GM21526 (cell line): ENCODE measurements around the gene SPG7.

Experiments
- ATAC-seq: cut with Tn5 transposase; IDR thresholded peaks from one replicate; pipeline ENCODE4 v1.9.1; 2021; ENCODE audit warnings: moderate library complexity; ENCODE audit not compliant: unreplicated experiment, low FRiP score

Gene SPG7

DNA sequence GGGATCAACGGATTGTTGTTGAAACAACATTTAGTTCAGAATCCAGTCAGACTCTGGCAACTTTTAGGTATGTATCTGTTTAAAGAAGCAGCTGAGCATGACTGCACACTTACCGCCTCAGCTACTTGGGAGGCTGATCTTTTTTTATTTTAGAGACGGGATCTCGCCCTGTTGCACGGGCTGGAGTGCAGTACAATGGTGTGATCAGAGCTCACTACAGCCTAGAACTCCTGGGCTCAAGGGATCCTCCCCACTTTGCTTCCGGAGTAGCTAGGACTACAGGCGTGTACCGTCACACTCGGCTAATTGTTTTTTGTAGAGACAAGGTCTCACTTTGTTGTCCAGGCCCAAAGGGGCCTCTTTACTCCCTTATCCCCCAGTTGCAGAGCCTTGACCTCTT lies 2.3 kb downstream of the SPG7 start:
- ATAC-seq: no peak

DNA sequence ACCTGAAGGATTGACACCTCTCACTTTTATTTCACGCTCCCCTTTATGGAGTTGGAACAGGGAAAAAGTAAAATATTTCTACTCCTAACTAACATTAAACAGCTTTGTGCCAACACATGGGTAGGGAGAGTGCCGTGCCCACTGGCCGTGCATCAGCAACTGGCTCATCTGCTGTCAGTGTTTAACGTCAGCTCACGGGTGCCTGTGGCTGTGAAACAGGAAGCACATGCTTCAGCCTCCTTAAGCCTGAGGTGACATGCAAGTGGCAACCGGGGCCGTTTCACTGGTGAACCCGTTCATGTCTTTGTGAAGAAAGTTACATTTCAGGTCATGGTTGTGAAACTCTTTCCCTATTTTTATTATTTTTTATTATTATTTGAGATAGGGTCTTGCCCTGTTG lies 3.2 kb downstream of the SPG7 start:
- ATAC-seq: no peak

DNA sequence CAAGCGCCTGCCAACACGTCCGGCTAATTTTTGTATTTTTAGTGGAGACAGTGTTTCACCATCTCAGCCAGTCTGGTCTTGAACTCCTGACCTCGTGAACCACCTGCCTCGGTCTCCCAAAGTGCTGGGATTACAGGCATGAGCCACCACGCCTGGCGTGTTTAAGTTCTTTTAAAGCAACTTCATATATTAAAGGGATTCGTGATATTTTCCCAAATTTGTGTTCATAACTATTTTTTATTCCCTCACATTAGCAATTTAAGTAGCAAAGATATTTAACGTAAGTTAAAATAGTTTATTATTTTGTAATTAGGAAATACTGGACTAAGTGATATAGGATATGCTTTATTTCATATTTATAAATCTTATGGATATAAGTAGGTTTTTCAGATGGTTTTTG lies 4.2 kb downstream of the SPG7 start:
- ATAC-seq: no peak

DNA sequence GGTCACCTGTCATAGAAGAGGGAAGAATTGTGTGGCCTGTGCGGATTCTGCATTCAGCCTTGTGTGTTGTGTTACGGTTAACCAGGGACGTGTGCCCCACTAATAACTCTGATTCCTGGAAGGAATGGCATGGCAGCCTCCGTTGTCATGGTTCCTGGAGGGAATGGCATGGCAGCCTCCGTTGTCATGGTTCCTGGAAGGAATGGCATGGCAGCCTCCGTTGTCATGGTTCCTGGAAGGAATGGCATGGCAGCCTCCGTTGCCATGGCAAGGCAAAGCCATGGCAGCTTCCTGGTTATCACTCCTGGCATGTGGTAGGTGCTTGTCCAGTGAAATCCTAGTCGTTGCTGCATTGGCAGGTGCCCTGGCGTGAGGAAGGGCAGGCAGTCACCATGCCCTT lies 8.9 kb downstream of the SPG7 start:
- no peak for ATAC-seq

DNA sequence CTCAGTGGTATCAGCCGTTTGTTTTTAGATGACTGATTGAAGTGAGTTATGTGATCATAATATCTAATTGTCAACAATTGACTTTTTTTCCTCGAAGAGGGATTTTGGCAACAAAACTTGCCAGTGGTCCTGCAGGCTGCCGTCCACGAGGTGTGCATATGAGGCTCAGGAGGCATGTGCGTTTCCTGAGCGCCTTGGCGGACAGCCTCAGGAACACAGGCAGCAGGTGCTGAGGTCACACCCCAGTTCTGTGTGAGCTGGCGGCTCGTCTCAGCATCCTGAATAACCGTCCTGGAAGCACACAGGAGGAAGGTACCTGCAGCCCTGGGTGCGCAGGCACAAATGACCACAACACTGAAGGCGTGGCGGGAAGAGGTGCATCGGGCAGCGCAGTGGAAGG lies 11.7 kb downstream of the SPG7 start:
- ATAC-seq: no peak

DNA sequence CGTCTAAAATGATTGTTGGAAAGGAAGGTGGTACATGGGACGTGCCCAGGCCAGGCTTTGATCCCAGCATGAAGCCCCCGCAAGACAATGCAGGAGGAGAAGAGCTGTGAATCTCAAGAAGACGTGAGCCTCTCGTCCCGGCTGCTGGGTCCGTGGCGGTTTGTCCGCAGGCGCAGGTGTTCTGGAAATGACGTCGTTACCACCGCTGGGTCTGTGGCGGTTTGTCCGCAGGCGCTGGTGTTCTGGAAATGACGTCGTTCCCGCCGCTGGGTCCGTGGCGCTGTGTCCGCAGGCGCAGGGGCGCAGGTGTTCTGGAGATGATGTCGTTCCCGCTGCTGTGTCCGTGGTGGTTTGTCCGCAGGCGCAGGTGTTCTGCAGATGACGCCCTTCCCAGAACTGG lies 14.1 kb downstream of the SPG7 start:
- ATAC-seq: no peak

DNA sequence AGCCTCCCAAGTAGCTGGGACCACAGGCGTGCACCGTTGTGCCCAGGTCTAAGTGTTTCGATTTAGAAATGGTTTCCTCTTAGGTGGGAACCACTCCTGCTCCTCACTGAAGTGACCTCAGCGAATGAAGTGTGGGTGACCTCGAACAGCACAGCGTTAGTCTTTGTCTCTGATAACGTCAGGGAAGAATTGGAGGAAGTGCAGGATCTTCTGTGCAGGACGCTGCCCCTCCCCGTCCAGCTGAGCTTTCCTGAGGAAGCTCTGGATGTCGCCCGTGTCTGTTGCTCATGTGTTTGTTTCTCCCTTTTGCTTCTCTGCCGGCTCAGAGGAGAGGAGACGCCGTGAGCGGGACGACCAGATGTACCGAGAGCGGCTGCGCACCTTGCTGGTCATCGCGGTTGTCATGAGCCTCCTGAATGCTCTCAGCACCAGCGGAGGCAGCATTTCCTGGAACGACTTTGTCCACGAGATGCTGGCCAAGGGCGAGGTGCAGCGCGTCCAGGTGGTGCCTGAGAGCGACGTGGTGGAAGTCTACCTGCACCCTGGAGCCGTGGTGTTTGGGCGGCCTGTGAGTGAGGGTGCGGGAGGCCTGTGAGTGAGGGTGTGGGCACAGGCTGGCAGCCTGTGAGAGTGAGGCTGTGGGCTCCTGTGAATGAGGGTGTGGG lies 15.6 kb downstream of the SPG7 start:
- no peak for ATAC-seq

DNA sequence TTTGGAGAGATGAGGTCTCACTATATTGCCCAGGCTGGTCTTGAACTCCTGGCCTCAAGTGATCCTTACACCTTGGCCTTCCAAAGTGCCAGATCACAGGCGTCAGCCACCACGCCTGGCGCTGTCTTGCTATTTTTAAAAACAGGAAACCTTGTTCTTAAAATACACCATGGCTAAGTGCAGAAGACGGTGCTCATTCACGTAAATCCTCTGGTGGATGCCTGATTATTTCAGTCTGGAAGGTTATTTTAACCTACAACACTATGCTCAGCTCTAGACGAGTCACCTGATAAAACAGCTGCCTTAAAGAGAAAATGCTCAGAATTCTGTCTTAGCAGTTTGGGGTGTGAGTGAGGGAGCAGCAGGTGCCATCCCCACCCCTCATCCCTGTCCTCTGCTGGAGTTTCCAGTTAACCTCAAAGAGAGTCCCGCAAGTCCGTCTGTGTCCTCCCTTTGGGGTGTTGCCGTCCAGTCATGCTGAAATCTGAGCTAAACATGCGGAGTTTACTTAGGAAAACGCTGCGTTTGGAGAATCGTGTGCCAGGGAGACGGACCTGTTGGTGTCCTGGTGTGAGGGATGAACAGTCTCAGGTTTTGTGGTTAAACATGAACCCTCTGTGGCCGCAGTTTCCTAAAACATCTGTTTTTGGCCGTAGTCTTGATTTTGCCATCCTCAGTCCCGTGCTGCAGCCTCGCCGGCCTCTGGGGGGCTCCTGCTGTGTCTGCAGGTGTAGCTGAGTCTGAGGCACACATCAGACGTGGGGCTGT lies 17.1 kb downstream of the SPG7 start:
- ATAC-seq: no peak

DNA sequence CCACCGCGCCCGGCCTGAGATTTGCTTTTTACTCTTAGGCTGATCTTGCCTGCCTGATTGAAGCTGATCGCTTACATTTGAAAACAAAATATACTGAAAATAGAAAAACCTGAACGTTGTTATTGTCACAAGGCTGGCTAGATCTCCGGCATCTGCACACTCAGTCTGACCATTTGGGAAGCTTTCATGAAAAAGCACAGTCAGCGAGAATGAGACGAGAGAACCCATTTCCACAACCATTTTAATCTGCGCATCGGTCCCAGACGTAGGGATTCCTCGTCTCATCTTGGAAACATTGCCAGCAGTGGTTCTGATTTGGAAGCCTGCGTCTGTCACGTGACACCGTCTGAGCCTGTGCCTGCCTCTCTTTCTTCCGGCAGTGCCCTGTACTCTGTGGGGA lies 20.9 kb downstream of the SPG7 start:
- no peak for ATAC-seq

DNA sequence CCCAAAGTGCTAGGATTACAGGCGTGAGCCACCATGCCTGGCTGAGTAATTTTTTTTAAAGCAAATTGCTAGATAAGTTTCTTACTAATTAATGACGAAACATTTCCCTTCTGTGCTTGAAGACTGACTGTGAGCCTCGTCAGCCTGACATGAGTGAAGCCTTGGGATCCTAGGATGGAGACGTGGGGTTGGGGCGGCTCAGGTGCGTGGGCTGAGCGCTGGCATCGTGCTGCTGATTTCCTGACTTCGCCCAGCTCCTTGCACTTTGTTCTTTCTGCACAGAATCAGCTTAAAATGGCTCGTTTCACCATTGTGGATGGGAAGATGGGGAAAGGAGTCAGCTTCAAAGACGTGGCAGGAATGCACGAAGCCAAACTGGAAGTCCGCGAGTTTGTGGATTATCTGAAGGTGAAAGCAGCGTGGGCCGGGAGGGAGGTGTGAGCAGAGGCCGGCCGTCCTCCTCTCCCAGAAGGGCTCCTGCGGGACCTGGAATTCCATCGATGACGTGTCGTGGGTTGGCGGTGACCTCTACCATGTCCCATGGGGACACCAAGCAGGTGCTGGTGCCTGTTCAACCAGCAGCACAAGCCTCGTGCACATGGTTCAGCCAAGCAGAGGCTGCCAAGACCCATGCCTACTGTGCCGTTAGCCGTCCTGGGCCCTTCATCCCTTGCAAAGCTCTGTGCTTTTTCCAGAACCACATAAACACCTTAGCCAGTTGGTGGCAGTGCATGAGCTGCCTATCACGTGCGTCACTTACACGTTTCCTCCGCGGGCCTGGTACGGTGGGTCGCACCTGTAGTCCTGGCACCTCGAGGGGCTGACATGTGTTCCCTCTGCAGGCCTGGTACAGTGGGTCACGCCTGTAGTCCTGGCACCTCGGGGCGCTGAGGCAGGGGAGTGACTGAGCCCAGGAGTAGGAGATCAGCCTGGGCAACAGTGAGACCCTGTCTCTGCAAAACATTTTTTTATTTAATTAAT lies 22.5 kb downstream of the SPG7 start:
- no peak for ATAC-seq

DNA sequence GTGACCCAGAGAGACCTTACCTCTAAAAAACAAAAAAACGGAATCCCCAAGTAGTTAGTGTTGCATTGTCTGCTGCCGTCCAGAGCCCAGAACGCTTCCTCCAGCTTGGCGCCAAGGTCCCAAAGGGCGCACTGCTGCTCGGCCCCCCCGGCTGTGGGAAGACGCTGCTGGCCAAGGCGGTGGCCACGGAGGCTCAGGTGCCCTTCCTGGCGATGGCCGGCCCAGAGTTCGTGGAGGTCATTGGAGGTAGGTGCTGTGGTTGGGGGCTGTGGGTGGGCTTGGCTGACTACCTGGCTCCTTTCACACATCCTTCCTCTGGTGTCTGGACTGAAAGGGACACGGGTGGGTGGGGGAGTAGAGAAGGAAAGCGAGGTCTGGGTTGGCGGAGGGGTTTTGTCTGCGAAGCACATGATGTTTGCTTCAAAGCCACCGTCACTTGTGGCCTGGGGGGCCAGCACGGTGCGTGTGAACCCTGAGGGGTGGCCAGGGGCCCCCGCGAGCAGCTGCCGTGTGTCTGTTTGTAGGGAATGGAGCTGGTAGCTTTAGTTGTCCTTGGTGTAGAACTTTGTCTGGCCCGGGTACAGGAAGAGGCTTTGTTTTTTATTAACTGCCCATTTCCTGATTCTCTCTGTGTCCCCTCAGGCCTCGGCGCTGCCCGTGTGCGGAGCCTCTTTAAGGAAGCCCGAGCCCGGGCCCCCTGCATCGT lies 23.8 kb downstream of the SPG7 start:
- no peak for ATAC-seq

DNA sequence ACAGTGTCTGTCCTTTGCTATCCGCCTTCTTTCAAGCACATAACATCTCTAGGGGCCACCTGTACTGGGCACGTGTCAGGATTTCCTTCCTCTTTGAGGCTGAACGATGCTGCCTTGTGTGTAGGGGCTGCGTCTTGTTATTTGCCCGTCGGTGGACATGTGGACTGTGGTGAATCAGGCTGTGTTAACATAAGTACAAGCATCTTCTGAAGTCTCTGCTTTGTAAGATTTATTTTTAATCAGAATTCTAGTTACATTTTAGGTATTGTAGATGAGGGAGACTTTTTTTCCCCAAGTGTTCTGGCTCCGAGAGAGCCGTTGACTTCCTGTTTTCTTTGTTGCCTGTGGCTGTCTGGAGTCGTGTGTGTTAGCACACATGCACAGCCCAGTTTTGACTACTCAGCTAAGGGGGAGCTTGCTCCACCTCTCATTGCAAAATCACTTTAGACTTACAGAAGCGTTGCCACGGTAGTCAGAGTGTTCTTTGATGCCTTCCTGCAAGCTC lies 26.1 kb downstream of the SPG7 start:
- no peak for ATAC-seq

DNA sequence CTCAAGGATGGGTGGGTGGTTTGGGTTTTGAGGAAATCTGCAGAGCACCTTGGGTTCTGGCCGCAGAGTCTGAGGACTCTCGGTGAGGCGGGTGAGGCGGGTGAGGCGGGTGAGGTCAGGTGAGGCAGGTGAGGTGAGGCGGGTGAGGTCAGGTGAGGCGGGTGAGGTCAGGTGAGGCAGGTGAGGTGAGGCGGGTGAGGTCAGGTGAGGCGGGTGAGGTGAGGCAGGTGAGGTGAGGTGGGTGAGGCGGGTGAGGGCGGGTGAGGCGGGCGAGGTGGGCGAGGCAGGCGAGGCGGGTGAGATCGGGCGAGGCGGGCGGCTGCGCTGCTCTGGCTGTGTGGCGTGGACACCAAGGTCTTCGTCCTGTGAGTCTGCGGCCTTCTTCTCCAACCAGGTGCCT lies 28.2 kb downstream of the SPG7 start:
- ATAC-seq: no peak

DNA sequence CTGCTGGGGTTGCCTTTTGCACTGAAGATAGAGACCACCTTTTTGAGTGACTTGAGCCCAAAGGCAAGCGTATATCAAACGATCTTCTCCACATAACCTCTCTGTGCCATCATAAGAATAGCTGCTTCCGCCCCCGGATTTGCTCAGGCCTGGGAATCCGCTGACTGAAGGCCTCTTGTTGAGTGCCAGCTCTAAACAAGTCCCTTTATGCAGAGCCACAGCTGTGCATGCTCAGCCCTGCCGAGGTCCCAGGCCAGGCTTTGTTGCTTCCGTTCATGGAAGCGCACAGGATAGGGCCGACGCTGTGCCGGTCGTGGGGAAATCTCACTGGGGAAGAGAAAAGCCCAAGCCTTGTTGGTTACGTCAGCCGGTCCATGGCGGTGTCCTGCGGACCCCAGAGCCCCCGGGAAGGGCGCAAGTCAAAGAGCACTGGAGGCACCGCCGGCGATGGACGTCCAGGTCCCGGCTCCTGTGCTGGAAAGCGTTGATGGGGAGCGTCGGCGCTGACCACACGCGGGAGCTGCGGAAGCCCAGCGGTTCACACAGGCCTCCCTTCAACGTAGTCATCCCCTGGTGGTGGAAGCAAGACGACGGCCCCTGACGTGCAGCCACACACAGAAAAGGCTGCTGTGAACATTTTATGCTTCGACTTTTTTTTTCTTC lies 28.8 kb downstream of the SPG7 start:
- ATAC-seq: no peak

DNA sequence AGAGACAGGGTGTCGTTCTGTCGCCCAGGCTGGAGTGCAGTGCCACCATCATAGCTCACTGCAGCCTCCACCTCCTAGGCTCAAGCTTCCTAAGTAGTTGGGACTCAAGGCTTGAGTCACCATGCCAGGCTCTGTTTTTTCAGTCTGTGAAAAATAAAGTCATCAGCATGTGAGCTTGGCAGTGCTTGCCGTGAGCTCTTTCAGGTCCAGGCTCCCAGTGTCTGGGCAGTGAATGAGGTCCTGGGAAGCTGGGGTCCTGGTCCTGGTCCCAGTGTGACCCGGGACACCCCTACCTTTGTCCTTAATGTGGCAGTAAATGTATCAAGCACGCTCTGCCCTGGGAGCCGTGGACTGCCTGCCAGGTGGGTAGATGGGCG lies 29.3 kb downstream of the SPG7 start:
- ATAC-seq: no peak

DNA sequence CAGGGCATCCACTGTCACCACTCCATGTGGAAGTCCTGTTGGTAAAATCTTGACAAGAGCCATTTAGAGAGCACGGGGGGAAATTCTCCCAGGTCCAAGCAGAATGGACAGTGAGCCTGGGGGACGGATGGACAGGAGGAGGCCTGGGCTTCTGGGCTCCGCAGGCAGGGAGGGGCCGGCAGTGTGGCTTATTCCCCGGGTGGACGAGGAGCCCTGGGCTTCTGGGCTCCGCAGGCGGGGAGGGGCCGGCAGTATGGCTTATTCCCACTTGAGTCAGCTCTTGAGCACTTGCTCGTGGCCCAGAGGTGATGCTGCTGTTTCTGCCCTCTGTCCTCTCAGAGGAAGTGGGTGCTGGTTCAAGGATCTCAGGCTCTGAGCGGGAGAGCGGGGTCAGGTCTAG lies 30.1 kb downstream of the SPG7 start:
- no peak for ATAC-seq

DNA sequence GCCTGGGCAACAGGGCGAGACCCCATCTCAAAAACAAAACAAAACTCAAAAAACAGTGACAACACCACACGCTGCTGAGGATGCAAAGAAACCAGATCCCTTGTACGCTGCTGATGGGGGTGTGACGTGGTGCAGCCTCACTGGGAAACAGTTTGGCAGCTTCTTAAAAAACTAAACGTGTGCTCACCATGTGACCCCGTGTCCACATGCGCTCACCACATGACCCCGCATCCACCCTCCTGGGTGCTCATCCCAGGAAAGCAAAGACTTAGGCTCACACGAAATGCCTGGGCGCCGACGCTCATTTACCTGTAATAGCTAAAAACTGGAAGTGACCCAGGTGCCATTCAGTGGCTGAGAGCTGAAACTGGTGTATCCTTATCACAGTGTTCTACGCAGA lies 32.4 kb downstream of the SPG7 start:
- no peak for ATAC-seq

DNA sequence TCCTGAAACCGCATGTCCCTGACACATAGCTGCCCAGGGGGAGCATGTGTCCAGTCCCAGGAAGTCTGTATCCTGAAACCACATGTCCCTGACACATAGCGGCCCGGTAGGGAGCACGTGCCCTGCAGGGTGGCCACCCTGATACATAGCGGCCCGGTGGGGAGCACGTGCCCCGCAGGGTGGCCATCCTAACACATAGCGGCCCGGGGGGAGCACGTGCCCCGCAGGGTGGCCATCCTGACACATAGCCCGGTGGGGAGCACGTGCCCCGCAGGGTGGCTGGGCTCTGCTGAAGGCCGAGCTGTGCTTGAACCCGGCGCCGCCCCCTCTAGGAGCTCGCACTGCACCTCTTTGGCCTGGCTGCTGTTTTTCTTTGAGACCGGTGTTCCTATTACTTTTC lies 33.6 kb downstream of the SPG7 start:
- no peak for ATAC-seq

DNA sequence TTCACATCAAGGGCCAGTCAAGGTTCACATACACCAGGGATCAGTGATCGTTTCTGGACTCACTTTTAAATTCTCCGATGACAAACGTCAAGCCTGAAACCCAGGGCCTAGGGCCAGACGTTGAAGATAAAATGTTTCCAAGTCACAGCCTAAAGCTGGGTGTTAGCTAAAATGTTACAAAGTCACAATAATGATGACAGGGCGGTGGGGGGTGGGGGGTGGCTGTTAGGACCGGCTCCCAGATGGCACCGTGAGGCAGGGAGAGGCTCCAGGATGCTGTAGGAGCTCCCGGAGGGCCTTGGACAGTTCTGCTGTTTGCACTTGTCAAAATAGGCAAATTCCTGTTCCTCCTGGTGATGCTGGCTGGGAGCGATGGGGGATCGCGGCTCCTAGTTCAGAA lies 35.9 kb downstream of the SPG7 start:
- ATAC-seq: no peak

DNA sequence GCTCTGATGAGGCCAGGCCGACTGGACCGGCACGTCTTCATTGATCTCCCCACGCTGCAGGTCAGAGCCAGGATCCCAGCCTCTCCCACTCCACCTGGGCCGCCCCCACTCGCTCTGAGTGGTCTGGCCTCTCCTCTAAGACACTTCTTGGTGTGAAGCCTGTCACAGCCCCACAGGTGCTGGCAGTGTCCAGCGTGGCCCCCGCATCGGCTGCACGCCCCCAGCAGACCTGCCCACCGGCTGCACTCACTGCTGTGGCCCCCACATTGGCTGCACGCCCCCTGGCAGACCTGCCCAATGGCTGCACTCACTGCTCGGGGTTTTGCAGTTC lies 36.5 kb downstream of the SPG7 start:
- ATAC-seq: no peak
